HG03108 (cell line): ENCODE data around the gene INAVA.

ENCODE experiments used
- ATAC-seq: cut with Tn5 transposase; IDR thresholded peaks from one replicate; pipeline ENCODE4 v1.9.1; 2021; ENCODE audit warnings: moderate library complexity; ENCODE audit not compliant: unreplicated experiment

INAVA gene

DNA sequence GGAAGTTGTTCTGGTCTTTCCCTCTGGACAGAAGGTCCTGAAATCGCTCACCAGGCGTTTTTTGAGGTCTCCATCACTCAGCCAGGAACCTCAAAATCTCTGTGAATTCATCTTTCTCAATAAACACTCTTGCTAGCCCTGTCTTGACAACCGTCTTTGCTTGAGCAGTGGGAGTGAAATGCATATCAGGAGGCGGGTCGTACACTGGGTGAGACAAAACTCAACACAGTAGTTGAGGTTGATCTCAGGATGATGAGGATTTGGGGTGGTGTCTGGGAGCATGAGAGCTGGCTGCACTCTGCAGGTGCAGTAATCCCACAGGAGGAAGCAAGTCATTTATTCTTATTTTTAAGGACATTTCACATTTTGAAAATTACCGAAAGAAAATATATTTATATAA, 20.0 kb upstream of the INAVA start:
- ATAC-seq, result no peak

DNA sequence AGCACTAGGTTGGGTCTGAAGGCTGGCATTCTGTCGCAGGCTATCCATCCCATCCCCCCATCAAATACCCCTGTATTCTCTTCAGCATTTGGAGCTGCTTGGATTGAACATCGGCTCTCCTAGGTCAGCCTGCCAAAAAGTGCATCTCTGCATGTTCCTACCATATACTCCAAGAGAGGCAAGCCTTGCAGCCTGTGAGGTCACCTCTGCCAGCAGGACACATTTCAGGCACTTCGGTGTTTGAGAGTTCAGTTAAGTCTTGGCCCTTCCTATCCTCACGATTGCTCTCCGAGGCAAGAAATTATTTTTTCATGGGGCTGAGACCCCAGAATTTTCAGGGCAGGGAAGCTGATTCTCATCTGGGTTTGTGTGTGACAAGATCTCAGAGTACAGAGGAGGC, 19.3 kb upstream of the INAVA start:
- ATAC-seq, result no peak

DNA sequence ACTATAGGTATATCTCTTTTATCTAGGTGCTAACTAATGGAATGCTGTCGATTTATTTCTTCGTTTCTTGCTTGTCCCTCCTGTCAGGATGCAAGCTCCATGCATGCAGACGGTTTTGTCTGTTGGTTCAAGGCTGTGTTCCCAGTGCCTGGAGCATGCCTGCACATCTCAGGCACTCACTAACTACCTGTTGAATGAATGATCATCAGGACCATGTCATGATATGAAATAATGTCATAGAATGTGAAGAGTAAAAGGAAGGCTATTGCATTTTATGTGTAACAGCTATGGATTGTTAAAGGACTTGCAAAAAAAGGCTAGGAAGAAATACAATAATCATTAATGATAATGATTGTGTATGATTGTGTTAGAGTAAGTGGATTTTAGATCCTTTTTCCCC, 17.7 kb upstream of the INAVA start:
- no peak for ATAC-seq

DNA sequence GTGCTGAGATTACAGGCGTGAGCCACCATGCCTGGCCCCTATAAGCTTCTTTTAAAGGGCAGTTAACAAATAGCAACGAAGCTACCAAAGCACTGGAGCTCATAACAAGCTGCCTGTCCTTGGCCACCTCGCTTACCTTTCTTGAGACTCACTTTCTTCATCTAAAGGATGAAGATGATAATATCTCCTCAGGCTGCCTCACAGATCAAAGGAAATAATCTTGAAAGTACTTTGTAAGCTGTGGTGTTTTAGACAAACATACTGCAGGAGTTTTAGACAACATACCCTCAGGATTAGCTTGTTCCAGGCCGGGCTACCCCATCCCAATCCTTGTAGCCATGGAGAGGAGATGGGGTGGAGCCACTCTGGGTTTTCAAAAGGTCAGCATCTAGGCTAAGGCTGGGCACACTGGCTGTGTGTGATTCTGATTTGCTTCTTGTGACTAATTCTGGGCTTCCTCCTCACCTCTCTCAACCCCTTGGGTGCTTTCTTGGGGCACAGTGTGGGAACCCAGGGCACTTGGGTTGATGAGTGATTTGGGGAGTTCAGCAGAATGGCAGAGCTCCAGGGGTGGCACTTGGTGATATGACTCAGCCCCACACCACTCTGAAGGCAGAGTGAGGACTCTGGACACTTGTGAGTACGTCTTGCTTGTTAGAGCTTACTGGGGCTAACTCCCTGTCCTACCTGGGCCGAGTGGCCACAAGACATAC, 16.7 kb upstream of the INAVA start:
- peak; percentile 71 for ATAC-seq

DNA sequence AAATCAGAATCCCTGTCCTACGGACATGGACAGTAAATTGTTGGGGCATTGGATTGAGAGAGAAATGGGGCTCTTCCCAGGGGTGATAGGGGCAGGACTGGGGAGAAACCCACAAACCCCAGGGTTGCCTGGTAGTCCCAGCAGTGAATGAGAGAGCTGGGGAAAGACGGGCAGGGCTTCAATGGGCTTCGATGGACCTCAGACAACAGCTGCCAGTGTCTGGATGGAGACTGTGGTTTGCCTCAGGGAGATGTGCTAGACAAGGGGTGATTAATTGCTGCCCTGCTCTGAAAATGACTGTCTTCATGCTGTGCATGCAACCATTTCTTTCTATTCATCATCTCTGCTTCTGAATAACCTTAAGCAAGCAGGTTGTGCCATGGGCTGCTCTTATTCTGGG, 14.5 kb upstream of the INAVA start:
- peak; percentile 37 for ATAC-seq

DNA sequence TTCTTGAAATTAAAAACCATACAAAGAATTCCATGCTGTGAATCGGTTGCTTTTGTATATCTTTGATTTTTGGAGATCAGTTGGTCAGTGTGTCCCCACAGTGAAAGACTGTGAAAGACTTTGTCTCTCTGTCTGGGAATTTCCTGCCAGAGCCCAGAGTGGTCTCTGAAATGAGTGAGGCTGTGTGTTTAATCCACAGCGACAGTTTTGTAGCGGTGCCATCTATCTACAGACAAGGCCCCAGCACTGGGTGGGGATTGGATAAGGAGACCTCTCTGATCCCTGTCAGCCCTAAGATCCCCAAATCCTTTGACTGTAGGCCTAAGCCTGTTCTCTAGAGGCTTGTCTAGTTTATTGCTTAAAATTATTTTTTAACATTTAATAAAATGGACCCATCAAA, 11.6 kb upstream of the INAVA start:
- ATAC-seq, result no peak

DNA sequence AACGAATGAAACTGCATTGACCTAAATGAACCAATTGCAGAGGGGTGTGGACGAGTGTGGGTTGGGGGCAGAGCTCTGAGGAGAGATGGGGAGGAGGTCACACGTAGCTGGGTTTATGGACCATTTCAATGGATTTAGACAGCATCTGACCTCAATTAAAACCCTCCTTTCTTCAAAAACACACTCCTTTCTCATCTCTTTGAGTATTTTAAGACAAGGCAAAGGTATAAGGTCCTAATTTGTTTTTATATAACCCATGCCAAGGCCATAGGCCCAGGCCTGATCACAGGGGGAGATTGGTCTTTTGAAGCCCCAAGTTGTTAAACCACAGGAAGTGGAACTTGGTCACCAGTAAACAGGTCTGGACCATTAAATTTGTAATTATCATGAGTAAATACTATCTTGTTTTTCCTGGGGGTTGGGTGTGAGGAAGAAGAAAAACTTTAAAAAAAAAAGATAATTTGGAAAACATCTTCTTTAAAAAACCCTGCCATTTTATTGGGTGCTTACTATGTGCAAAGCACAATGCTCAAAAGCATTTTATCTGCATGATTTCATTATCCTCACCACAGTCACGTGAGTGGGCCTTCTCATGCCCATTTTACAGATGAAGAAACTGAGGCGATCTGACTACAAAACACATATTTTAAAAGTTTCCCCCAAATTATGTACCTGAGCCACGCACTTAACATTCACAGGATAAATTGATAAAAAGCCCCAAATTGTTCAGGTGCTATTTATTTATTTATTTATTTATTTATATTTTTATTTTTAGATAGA, 8.9 kb upstream of the INAVA start:
- ATAC-seq, result no peak

DNA sequence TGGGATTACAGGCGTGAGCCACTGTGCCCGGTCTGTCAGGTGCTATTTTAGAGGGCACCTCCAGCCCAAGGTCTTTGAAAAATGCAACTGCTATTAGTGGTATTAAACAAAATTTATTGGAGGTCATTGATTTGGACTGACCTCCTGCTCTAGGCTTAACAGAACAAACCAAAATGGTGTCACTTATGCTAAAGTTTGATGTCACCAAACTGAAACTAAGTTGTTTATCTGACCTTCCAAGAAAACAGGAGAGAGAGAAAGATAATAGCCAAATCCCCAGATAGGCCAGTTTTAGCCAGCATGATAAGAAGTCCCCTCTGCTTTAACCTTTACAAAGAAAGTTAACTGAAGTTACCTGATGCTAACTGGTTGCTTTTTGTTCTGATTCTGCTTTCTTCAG, 8.1 kb upstream of the INAVA start:
- no peak for ATAC-seq

DNA sequence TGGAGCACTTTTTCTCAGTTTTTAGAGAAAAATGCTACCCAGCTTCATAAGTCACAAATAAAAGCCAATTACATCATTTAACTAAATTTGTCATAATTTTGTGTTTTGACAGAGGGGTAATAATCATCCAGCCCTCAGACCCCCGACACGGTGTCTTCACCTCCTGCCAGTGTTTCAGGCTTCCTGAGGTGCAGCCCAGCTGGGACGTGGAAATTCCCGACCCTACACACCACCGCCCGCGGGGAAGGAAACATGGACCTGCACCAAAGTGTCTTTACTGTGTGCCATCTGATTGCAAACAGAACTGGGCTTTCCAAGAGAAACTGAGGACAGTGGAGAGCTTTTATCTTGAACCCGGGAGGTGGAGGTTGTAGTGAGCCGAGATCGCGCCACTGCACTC, 7.7 kb upstream of the INAVA start:
- no peak for ATAC-seq

DNA sequence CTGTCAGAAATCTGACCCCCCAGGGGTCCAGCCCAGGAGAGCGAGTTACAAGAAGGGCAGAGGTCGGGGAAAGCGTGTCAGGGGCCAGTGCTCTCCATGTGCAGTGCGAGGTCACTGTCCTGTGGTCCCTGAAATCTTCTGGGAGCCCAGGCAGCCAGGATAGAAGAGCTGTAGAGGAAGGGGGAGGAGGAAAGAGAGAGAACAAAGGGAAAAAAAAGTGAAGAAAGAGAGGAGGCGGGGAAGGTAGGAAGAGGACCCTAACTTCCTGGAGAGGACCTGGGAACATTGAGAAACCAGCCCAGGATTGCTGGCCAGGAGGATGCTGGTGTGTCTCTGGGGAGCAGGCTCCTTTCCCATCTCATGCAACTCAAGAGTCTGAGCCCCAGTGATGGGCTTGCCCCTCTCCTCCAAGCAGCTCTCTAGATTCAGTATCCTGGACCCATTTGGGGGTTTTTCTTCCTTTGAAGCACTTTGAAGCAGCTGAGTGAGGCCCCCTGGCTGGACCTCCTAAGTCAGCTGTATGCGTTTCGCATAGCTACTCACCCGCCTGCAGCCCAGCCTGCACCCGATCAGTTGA, 6.8 kb upstream of the INAVA start:
- ATAC-seq, result no peak

DNA sequence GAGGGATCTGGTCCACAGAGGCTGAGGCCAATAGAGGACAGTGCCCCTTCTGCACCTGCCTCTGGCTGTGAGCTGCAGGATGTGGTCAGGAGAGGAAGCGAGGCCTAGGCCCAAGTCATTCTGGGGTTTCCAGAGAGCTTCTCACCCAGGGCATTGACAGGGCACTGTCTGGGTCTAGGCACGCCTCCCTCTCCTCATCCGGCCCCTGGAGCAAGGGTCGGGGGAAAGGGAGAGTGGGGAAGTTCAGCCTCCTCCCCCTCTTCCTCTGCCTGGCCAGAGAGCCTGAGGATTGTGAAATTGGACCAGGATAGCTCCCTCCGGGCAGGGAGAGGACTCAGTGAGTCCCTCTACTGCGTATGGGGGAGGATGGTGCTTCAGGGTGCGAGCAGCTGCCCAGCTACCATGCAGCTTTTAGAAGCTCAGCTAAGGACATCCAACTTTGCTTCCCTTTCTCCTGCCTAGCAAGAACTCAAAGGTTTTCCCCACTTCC, 6.3 kb upstream of the INAVA start:
- ATAC-seq, result peak; percentile 88

DNA sequence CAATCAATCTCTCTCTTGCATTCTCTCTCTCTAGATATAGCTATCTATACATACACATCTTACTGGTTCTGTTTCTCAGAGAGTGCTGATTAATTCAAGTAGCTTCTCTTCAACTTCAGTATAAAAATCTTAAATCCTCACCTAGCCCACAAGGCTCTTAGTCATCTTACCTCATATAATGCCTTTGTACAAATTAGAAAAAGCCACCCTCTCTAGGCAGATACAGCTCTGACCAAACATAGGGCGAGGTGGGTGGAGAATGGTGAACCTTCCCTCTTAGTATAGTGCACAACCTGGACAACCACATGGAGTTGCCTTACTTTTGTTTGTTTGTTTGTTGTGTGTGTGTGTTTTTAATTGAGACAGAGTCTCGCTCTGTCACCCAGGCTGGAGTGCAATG, 5.1 kb upstream of the INAVA start:
- no peak for ATAC-seq

DNA sequence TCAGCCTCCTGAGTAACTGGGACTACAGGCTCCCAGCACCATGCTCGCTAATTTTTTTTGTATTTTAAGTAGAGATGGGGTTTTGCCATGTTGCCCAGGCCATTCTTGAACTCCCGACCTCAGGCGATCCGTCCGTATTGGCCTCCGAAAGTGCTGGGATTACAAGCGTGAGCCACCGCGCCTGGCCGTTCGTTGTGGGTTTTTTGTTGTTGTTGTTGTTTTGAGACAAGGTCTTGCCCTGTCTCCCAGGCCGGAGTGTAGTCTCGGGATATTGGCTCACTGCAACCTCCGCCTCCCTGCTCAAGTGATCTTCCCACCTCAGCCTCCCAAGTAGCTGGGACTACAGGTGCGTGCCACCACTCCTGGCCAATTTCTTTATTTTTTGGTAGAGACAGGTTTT, 4.7 kb upstream of the INAVA start:
- no peak for ATAC-seq

DNA sequence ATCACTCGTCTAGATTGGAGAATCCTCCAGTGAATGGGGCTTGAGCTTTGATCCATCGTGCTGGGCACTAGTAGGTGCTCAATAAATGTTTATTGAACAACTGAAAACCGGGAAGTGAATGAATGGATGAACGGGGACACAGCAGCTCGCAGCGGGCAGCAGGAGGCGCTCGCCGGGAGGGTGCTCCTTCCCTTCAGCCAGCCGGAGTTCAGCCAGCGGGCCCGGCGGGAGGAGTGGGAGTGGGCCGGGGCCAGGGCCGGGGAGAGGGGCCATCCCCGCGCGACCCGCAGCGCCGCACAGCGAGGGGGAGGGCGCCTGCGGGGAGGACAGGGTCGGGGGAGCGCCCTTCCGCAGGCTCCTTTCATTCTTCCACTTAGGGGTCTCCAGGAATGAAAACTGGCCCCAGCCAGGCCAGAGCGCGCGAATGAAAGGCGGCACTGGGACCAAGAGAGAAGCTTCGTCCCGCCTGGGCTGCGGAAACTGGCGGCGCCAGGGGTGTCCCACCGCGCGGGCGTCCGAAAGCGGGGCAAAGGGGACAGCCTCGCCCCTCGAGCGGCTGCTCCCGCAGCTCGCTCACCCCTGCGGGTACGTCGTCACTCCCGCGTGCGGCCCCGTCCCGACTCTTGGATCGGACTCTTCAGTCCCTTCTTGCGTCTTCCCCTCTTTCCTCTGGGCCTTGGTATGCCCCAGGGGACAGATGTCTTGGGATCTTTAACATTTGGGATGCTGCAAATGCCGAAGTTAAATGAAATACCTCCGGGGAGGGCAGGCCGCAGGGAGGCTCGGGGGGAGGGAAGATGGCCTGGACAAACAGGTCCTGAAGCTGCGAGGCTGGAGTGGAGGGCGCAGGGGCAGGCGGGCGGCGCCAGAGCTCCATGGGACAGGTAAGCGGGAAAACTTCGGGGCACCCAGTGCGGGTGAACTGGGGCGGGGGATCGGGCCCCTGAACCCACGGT, 3.6 kb upstream of the INAVA start:
- no peak for ATAC-seq

DNA sequence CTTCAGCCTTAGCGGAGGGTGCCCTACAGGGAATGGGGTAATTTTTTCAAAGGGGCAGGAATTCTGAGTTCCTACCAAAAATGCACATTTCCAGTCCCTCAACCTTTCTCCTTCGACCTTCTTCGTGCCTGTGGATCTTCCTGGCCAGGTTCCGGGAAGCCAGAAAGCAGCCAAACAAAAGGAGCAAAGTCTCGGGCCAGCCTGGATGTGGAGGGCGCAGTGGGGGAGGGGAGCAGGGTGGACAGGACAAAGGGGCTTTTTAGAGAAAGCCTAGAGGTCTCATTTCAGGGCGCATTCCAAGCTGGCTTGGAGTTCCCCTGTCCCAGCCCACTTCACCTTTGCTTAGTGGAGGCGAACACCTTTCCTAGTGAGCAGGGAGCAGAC, 2.9 kb upstream of the INAVA start:
- ATAC-seq, result no peak

DNA sequence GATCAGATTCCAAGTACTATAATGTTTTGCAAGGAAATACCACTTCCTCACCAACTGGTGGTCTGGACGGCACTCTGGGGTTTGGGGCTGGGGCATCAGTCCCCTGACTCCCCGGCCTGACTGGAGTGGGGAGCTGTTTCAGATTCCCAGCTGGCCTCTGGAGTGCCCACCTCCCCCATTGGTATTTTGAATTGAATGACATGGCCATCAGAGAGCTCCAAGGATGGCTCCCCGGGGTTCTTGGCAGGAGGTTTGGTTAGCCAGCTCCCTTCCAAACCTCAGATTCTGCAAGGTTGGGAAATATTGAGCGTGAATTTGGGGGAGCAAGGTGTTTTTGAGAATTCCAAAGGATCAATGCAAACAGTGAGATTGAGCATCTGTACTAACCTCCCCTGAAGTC, 2.2 kb upstream of the INAVA start:
- no peak for ATAC-seq

DNA sequence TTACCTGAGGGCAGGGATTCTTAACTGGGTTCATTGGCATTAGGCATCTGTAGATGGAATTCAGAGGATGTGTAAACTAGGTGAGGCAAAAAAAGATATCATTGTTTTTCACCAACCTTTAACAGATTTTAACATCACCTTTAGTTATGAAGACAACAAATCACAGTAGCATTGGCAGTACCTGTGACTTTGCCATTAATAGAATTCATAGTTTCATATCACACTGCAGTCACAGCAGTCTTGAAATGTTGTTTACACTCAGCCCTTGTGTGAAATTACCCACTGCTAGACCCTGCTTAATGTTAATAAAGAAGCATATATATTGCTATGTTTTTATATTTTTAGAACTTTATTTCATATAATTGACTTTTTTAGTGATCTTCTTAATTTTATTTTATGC, 1.7 kb upstream of the INAVA start:
- ATAC-seq, result no peak

DNA sequence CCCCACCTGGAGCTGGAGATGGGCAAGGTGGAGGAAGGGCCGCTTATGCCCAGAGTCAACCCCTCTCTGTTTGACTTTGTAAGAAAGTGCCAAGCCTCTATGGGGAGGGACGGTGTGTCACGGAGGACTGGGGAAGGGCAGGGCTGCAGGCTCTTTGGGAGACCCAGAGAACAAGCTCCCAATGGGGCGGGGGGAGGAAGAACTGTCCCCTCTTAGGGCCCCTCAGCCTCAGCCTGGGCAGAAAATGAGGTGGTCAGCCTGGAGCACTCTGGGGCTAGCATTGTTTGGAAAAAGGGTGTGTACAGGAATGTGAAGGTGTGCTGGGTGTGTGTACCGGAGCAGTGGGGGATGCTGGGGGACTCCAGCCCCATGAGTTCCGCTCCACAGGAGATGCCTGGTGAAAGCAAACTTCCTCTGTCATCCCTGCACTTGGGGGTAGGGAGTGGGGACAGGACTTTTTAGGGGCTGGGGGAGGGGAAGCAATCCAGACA, 1.2 kb upstream of the INAVA start:
- no peak for ATAC-seq

DNA sequence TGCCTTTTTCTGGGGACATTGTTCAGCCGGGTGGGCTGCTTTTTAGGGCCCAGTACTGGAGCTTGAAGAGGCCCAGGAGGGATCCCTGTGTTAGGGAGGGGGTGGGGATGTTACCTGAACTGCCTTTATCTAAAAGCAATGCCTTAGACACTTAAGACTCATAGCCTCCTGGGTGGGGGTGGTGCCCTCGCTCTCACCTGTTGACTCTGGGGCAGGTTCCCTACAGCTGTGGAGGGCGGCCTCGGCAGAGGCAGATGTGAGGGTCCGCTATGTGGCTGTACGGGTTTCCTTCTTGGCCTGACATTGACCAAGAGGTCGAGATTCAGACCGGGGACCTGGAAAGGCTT, 716 bp downstream of the INAVA start:
- ATAC-seq, result no peak

DNA sequence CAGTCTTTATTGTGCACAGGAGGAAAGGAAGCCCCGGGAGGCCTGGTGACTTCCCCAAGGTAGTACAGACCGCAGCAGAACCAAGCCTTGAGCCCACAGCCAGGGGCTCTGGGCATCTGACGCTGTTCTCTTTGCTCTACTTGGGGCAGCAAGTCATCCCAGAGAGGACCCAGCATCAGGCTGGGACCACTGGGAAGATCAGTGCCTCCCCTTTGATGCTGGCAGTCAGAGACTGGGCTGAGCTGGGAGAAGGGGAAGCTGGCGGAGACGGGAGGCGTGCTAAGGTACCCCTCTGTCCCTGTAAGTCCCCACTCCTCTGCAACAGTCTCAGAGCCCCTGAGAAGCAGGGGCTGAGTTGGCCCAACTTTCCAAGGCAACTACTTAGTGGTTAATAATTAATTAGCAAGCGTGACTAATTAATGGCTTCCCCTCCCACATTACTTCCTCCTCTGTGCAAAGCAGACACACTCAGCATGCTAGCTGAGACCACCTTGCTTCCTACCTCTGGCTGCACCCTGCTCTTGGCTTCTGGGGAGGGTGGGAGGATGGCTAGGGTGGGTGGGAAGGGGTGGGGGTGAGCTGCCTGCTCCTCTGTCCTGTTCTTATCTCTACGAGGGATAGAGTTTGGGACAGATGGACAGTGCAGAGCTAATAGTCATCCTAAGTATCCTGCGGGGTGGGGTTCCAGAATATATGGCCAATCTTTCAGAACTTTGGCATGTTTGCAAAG, 1.3 kb downstream of the INAVA start:
- ATAC-seq, result peak; percentile 43
